Osteoblast (primary cell): ENCODE results near the gene TAOK1. TPM values are rescaled to one million over a fixed set of nuclear protein-coding genes. Genes with fewer than 3 reads are reported as not detected.

ENCODE experiments used
- DNase-seq: peaks from one replicate; pipeline ENCODE4 v3.0.0; 2011; ENCODE audit warnings: low spot score, mixed read lengths; ENCODE audit not compliant: insufficient read length; ENCODE audit errors: missing footprints
- H2AFZ ChIP-seq: 2 replicates; pipeline ENCODE4 v1.6.0; 2011; ENCODE audit warnings: mild to moderate bottlenecking, low read length
- H3K27ac ChIP-seq: 2 replicates; pipeline ENCODE4 v1.5.1; 2011; ENCODE audit warnings: mild to moderate bottlenecking, low read depth, low read length, moderate library complexity
- H3K27me3 ChIP-seq: 2 replicates; pipeline ENCODE4 v1.6.0; 2012; ENCODE audit warnings: mild to moderate bottlenecking, control low read depth, inconsistent platforms, low read length, moderate library complexity; ENCODE audit not compliant: insufficient read depth
- H3K36me3 ChIP-seq: 2 replicates; pipeline ENCODE4 v1.5.1; 2011; ENCODE audit warnings: mild to moderate bottlenecking, low read length, control low read depth, moderate library complexity; ENCODE audit not compliant: insufficient read depth
- H3K4me1 ChIP-seq: 2 replicates; pipeline ENCODE4 v1.5.1; 2011; ENCODE audit warnings: mild to moderate bottlenecking, low read length, control low read depth, moderate library complexity; ENCODE audit not compliant: insufficient read depth
- H3K4me2 ChIP-seq: 2 replicates; pipeline ENCODE4 v1.6.0; 2011; ENCODE audit warnings: mild to moderate bottlenecking, low read length; ENCODE audit not compliant: insufficient read depth
- H3K4me3 ChIP-seq: fragments of 200-600 bp; sonication (generic); 3 replicates; pipeline ENCODE4 v1.5.1; 2012; ENCODE audit warnings: mild to moderate bottlenecking, low read length, inconsistent platforms; ENCODE audit not compliant: insufficient read depth
- H3K79me2 ChIP-seq: 2 replicates; pipeline ENCODE4 v1.6.0; 2012; ENCODE audit warnings: mild to moderate bottlenecking, low read length, control low read depth, inconsistent platforms; ENCODE audit not compliant: insufficient read depth
- H3K9me3 ChIP-seq: 2 replicates; pipeline ENCODE4 v1.5.1; 2011; ENCODE audit warnings: low read depth, low read length, control low read depth
- H4K20me1 ChIP-seq: 2 replicates; pipeline ENCODE4 v1.6.0; 2012; ENCODE audit warnings: mild to moderate bottlenecking, low read length, control low read depth; ENCODE audit not compliant: insufficient read depth
- CTCF ChIP-seq: IDR thresholded peaks from 2 replicates; pipeline ENCODE4 v1.5.1; 2011; ENCODE audit warnings: mild to moderate bottlenecking, low read depth, low read length, moderate library complexity; ENCODE audit errors: extremely low read depth
- total RNA-seq: library from RNA; depleted of rRNA; stranded (reverse); fragments of >200 nt; gene quantifications from 2 replicates; pipeline ENCODE4 v1.2.3, GENCODE V29; 2012

TAOK1 gene
- total RNA-seq, 1 donor: 68.4 TPM

- H3K9me3 ChIP-seq: no peaks in the 10 kb centered on the region
- H3K36me3 ChIP-seq: peaks cover 8% of the 10 kb centered on the region
- peaks cover 62% of the 10 kb centered on the region for H4K20me1 ChIP-seq
- peaks cover 36% of the 10 kb centered on the region for H3K4me1 ChIP-seq
- H3K27ac ChIP-seq: no peak overlapping the region
- no peak overlapping the region for H2AFZ ChIP-seq
- H3K4me2 ChIP-seq: peak overlapping the region; percentile 95
- peaks cover 71% of the 10 kb centered on the region for H3K79me2 ChIP-seq
- H3K4me3 ChIP-seq: no peak overlapping the region
- no peak for TF ChIP-seq CTCF
- H3K27me3 ChIP-seq: no peaks in the 10 kb centered on the region
- DNase-seq: no peak
Observed at GRCh38 chr17:29586676-29587469, 196.7 kb downstream of the TAOK1 start.

GRCh38 chr17:29587591-29587990 lies 197.4 kb downstream of the TAOK1 start:
- Histone ChIP-seq H4K20me1 (peaks cover 66% of the 10 kb centered on the region), H3K9me3 (no peaks in the 10 kb centered on the region), H3K27ac (no peak overlapping the region)

GRCh38 chr17:29588017-29588561 lies 197.9 kb downstream of the TAOK1 start:
- H2AFZ ChIP-seq: peak overlapping the region; percentile 62
- no peaks in the 10 kb centered on the region for H3K36me3 ChIP-seq
- TF ChIP-seq CTCF: no peak
- H3K27me3 ChIP-seq: no peaks in the 10 kb centered on the region
- H3K4me3 ChIP-seq: peak overlapping the region; percentile 91
- peaks cover 46% of the 10 kb centered on the region for H3K4me1 ChIP-seq
- peaks cover 61% of the 10 kb centered on the region for H4K20me1 ChIP-seq
- H3K4me2 ChIP-seq: peak overlapping the region; percentile 95
- peak overlapping the region; percentile 61 for H3K27ac ChIP-seq
- H3K9me3 ChIP-seq: no peaks in the 10 kb centered on the region
- peaks cover 59% of the 10 kb centered on the region for H3K79me2 ChIP-seq
- DNase-seq: no peak

More at GRCh38 chr17:29587591-29587990, 197.4 kb downstream of the TAOK1 start:
- Histone ChIP-seq H3K4me1 (peaks cover 43% of the 10 kb centered on the region), H3K79me2 (peaks cover 64% of the 10 kb centered on the region), H3K27me3 (no peaks in the 10 kb centered on the region), H3K4me3 (peak overlapping the region; percentile 91), H3K36me3 (peaks cover 1% of the 10 kb centered on the region), H2AFZ (no peak overlapping the region), H3K4me2 (peak overlapping the region; percentile 95)
- no peak for TF ChIP-seq CTCF
- DNase-seq: no peak

- peaks cover 54% of the 10 kb centered on the region for H4K20me1 ChIP-seq
- H3K4me3 ChIP-seq: peak overlapping the region; percentile 91
- no peaks in the 10 kb centered on the region for H3K27me3 ChIP-seq
- H2AFZ ChIP-seq: peak overlapping the region; percentile 62
- peak overlapping the region; percentile 95 for H3K4me2 ChIP-seq
- peak; percentile 95 for DNase-seq
- H3K9me3 ChIP-seq: no peaks in the 10 kb centered on the region
- H3K79me2 ChIP-seq: peaks cover 52% of the 10 kb centered on the region
- H3K4me1 ChIP-seq: peaks cover 47% of the 10 kb centered on the region
- H3K36me3 ChIP-seq: no peaks in the 10 kb centered on the region
- peak overlapping the region; percentile 61 for H3K27ac ChIP-seq
- TF ChIP-seq CTCF: no peak
Observed at GRCh38 chr17:29588562-29589411, 198.6 kb downstream of the TAOK1 start.
